Endothelial cell of umbilical vein (primary cell): ENCODE results near the gene SCARF2. TPM values are rescaled to one million over a fixed set of nuclear protein-coding genes. Genes with fewer than 3 reads are reported as not detected.

ENCODE experiments used
- BruUV-seq: library from RNA; stranded (reverse); fragments of 400-500 nt; replicated peaks from 2 replicates; lab custom pipeline; 2021; lab: Mats Ljungman, UMichigan
- CTCF ChIA-PET: fragments of 300-600, 350-600 bp; sonication (Branson Sonifier 250); formaldehyde crosslinking; loops from one replicate; lab custom pipeline; 2021; ENCODE audit warnings: antibody characterized with exemption, inconsistent platforms; lab: Charles Lee
- POLR2A ChIA-PET: fragments of 300-600, 350-600 bp; sonication (Branson Sonifier 250); formaldehyde crosslinking; loops from one replicate; lab custom pipeline; 2021; ENCODE audit warnings: antibody characterized with exemption, inconsistent platforms; lab: Charles Lee
- DNase-seq: peaks from one replicate; pipeline ENCODE4 v3.0.0-alpha.2; 2011; ENCODE audit warnings: low read depth, low spot score
- FAIRE-seq: peaks from 2 replicates; lab custom pipeline; 2011; peaks lifted over from hg19 to GRCh38; lab: Jason Lieb, UNC
- H2AFZ ChIP-seq: 2 replicates; pipeline ENCODE4 v1.6.0; 2012; ENCODE audit warnings: low read depth, low read length, control low read depth, inconsistent platforms
- H3K27ac ChIP-seq: 2 replicates; pipeline ENCODE4 v1.5.1; 2011; ENCODE audit warnings: low read depth, mild to moderate bottlenecking, control low read depth, low read length, moderate library complexity; ENCODE audit not compliant: insufficient read depth
- H3K27me3 ChIP-seq, 2 experiments: 2 replicates each; pipeline versions ENCODE4 v1.6.0 to v1.6.1; 2011; ENCODE audit warnings: low read length in 2 of 2, mixed read lengths in 1 of 2; ENCODE audit not compliant: control insufficient read depth in 2 of 2, insufficient read depth in 2 of 2
- H3K36me3 ChIP-seq, 2 experiments: 2 replicates in 1 of 2; 3 replicates in 1 of 2; pipeline ENCODE4 v1.5.1; 2011; ENCODE audit warnings: low read length in 2 of 2, mild to moderate bottlenecking in 1 of 2, moderate library complexity in 1 of 2; ENCODE audit not compliant: control insufficient read depth in 2 of 2, insufficient read depth in 2 of 2; ENCODE audit errors: extremely low read depth in 1 of 2
- H3K4me1 ChIP-seq: 3 replicates; pipeline ENCODE4 v1.5.1; 2011; ENCODE audit warnings: mild to moderate bottlenecking, low read length; ENCODE audit not compliant: control insufficient read depth, insufficient read depth; ENCODE audit errors: extremely low read depth
- H3K4me2 ChIP-seq: 2 replicates; pipeline ENCODE4 v1.6.1; 2011; ENCODE audit warnings: low read length, control low read depth, mixed read lengths; ENCODE audit not compliant: insufficient read depth
- H3K4me3 ChIP-seq, 3 experiments: fragments of 200-600 bp in 1 of 3; sonication (generic), shearing (Covaris generic) in 1 of 3; replicated peaks in 1 of 3; 2 replicates each; pipeline ENCODE4 v1.5.1; 2011 to 2016; ENCODE audit warnings: control low read depth in 3 of 3, low read length in 3 of 3, mild to moderate bottlenecking in 2 of 3, inconsistent platforms in 1 of 3, low read depth in 1 of 3, moderate library complexity in 1 of 3; ENCODE audit not compliant: insufficient read depth in 1 of 3
- H3K79me2 ChIP-seq: 2 replicates; pipeline ENCODE4 v1.6.0; 2012; ENCODE audit warnings: low read length, inconsistent platforms; ENCODE audit not compliant: control insufficient read depth, insufficient read depth
- H3K9ac ChIP-seq: replicated peaks from 2 replicates; pipeline ENCODE3; 2011; ENCODE audit warnings: low read length, control low read depth; ENCODE audit not compliant: insufficient read depth; ENCODE audit errors: extremely low read depth
- H3K9me1 ChIP-seq: replicated peaks from 3 replicates; pipeline ENCODE4 v1.6.0; 2011; ENCODE audit warnings: mild to moderate bottlenecking, low read length; ENCODE audit not compliant: control insufficient read depth, insufficient read depth; ENCODE audit errors: extremely low read depth
- H3K9me3 ChIP-seq: replicated peaks from 2 replicates; pipeline ENCODE4 v1.5.1; 2012; ENCODE audit warnings: low read length, inconsistent platforms; ENCODE audit not compliant: control insufficient read depth, insufficient read depth
- H4K20me1 ChIP-seq: replicated peaks from 2 replicates; pipeline ENCODE3; 2011; ENCODE audit warnings: mild to moderate bottlenecking, low read length; ENCODE audit not compliant: control insufficient read depth, insufficient read depth; ENCODE audit errors: extremely low read depth
- EZH2 ChIP-seq: IDR thresholded peaks from 2 replicates; pipeline ENCODE4 v1.6.1; 2012; ENCODE audit warnings: borderline replicate concordance, low read depth, mild to moderate bottlenecking, moderate library complexity, low read length, inconsistent platforms; ENCODE audit not compliant: severe bottlenecking
- FOS ChIP-seq: IDR thresholded peaks from 2 replicates; pipeline ENCODE4 v1.6.1; 2011; ENCODE audit warnings: mild to moderate bottlenecking, low read length, moderate library complexity, borderline replicate concordance; ENCODE audit not compliant: insufficient read depth
- GATA2 ChIP-seq: IDR thresholded peaks from 2 replicates; pipeline ENCODE4 v1.7.0; 2011; ENCODE audit warnings: low read depth, mild to moderate bottlenecking, moderate library complexity, mixed read lengths, low read length; ENCODE audit not compliant: insufficient read length, insufficient read depth
- JUN ChIP-seq: IDR thresholded peaks from 2 replicates; pipeline ENCODE4 v1.6.1; 2011; ENCODE audit warnings: borderline replicate concordance, low read depth; ENCODE audit not compliant: insufficient read length, insufficient read depth
- MAX ChIP-seq: IDR thresholded peaks from 2 replicates; pipeline ENCODE4 v1.6.1; 2011; ENCODE audit not compliant: insufficient read depth, insufficient read length
- MYC ChIP-seq: IDR thresholded peaks from one replicate; pipeline ENCODE4 v1.6.1; 2011; ENCODE audit warnings: mild to moderate bottlenecking, low read depth, low read length
- POLR2A ChIP-seq: IDR thresholded peaks from 2 replicates; pipeline ENCODE4 v1.6.1; 2012; ENCODE audit warnings: low read depth, mild to moderate bottlenecking, control low read depth, low read length
- POLR2AphosphoS5 ChIP-seq: IDR thresholded peaks from 2 replicates; pipeline ENCODE4 v1.6.1; 2012; ENCODE audit warnings: low read depth, mild to moderate bottlenecking, control low read depth, low read length, moderate library complexity; ENCODE audit not compliant: insufficient read depth
- dilution Hi-C: fragments of 300-500 bp; cut with MboI; formaldehyde crosslinking; loops from one replicate; pipeline ENCODE4 v1.15.0; 2019; ENCODE audit warnings: low sequenced_read_pairs; ENCODE audit not compliant: extremely low pct_ligation_motif_present
- intact Hi-C: fragments of 100-400 bp; cut with micrococcal nuclease; formaldehyde crosslinking; loops from one replicate; pipeline ENCODE4 v1.10.0; 2022
- polyA plus RNA-seq, 4 experiments: library from polyadenylated mRNA; depleted of rRNA in 3 of 4; stranded (reverse) in 3 of 4; unstranded in 1 of 4; fragments of >200 nt; gene quantifications; 2 replicates each; pipeline versions ENCODE4 v1.2.1 to v1.2.3, GENCODE V29; 2011 to 2012; ENCODE audit warnings: missing spikeins in 1 of 4
- total RNA-seq: library from RNA; stranded (reverse); gene quantifications from 2 replicates; pipeline ENCODE4 v1.2.3, GENCODE V29; 2021
- TF ChIP-seq, protein P1 (sequence below), 2 donors: IDR thresholded peaks; 1 replicate in 1 of 2; 2 replicates in 1 of 2; pipeline ENCODE4 v1.5.1; 2011; ENCODE audit warnings: low read length in 2 of 2, mild to moderate bottlenecking in 2 of 2, moderate library complexity in 2 of 2, control low read depth in 1 of 2, inconsistent platforms in 1 of 2, low read depth in 1 of 2; ENCODE audit not compliant: insufficient read depth in 1 of 2; ENCODE audit errors: extremely low read depth in 1 of 2

Gene SCARF2
- total and polyA plus RNA-seq, 2 donors (not counting 3 experiments of a cell fraction or from before 2014, with no cell fraction given) = 15.7 to 20.1 TPM

DNA sequence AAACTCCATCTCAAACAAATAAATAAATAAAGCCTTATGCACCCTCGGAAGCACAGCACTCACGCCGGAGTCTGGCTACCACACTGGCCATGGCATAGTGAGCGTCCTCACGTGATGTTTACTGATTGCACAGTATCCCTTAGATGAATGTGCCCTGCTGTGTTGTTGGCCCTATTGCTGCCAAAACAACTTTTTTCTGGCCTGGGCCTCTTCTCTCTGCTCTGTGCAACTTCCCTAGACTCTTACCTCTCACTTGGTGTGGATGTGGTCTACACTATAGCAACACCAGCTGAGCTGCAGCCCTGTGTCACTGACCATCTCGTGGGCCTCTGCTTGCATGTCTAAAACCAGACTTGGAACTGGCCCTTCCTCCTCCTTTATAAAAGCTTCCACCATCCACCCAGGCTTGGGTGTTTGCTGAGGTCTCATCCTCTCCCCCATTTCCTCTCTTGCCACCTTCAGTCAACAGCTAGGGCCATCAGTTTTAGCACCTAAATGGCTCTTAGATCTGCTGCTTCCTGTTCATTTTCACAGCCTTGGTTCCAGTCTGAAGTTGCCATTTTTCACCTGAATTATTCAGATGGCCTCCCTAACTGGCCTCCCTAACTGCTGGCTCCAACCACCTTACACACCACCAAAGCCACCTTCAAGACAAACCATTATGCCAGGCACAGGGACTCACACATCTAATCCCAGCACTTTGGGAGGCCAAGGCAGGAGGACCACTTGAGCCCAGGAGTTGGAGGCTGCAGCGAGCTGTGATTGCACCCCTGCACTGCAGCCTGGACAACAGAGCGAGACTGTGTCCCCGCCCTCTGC is 34.5 kb downstream of the SCARF2 start:
- DNase-seq (no peak), FAIRE-seq (no peak)
- TF ChIP-seq JUN = no peak
- TF ChIP-seq, protein P1, sequence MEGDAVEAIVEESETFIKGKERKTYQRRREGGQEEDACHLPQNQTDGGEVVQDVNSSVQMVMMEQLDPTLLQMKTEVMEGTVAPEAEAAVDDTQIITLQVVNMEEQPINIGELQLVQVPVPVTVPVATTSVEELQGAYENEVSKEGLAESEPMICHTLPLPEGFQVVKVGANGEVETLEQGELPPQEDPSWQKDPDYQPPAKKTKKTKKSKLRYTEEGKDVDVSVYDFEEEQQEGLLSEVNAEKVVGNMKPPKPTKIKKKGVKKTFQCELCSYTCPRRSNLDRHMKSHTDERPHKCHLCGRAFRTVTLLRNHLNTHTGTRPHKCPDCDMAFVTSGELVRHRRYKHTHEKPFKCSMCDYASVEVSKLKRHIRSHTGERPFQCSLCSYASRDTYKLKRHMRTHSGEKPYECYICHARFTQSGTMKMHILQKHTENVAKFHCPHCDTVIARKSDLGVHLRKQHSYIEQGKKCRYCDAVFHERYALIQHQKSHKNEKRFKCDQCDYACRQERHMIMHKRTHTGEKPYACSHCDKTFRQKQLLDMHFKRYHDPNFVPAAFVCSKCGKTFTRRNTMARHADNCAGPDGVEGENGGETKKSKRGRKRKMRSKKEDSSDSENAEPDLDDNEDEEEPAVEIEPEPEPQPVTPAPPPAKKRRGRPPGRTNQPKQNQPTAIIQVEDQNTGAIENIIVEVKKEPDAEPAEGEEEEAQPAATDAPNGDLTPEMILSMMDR (IDR thresholded peaks at IDR 0.05; ENCODE audit: extremely low read depth in 1 of 2, insufficient read depth in 1 of 2, low read depth in 1 of 2, low read length in 2 of 2) = no peak
- no peak for TF ChIP-seq EZH2
- no peak for TF ChIP-seq FOS
- no peak for TF ChIP-seq GATA2
- TF ChIP-seq MYC = no peak
- no peak for TF ChIP-seq POLR2AphosphoS5
- no peak for TF ChIP-seq MAX
- TF ChIP-seq POLR2A = no peak
- Histone ChIP-seq H3K27me3 (no peaks in the 10 kb centered on the region), H3K27ac (no peak overlapping the region), H3K9me1 (no peaks in the 10 kb centered on the region), H3K4me3 (no peak overlapping the region), H3K9me3 (no peaks in the 10 kb centered on the region), H3K9ac (no peak overlapping the region), H2AFZ (no peak overlapping the region), H3K79me2 (no peaks in the 10 kb centered on the region), H4K20me1 (no peaks in the 10 kb centered on the region), H3K4me2 (no peak overlapping the region), H3K4me1 (no peaks in the 10 kb centered on the region), H3K36me3 (peaks cover 9 to 29% of the 10 kb centered on the region in 2 experiments)
- BruUV-seq = no TSS peak
- intact Hi-C loops (no loop called here), dilution Hi-C loops (no loop called here)
- ChIA-PET CTCF (interaction anchor here (0.6 to 1.6 kb wide), 2 partner anchors 15 to 26 kb away, joined by 3 to 11 read pairs; no protein-coding TSS in a partner anchor), POLR2A (no interaction called here)
